ENCODE measurements around the gene GJA5. TPM values are rescaled to one million over a fixed set of nuclear protein-coding genes. Genes with fewer than 3 reads are reported as not detected.

The GJA5 gene
- total RNA-seq (10 to 100 TPM in 1 of 7 donors, 1 to 10 TPM in 6; 1.4 to 16.2 (median 5.4) TPM), polyA plus RNA-seq (10 to 100 TPM; 10.6 to 27.5 TPM)
- long read RNA-seq, donor 1, transcript GJA5-203 (2 exons, 3,183 nt), result major isoform, 8 of 15 reads
- long read RNA-seq, donor 1, partial matches to known transcripts, result 0 of 15 reads
- long read RNA-seq, donor 1, other reads (novel, unspliced or antisense), result 7 of 15 reads
- long read RNA-seq, donor 2, partial matches to known transcripts, result 0 of 1 reads
- long read RNA-seq, donor 2, other reads (novel, unspliced or antisense), result 0 of 1 reads
- long read RNA-seq, donor 3, transcript GJA5-203 (2 exons, 3,183 nt), result major isoform, 8 of 15 reads
- long read RNA-seq, donor 3, partial matches to known transcripts, result 0 of 15 reads
- long read RNA-seq, donor 3, other reads (novel, unspliced or antisense), result 4 of 15 reads

DNA sequence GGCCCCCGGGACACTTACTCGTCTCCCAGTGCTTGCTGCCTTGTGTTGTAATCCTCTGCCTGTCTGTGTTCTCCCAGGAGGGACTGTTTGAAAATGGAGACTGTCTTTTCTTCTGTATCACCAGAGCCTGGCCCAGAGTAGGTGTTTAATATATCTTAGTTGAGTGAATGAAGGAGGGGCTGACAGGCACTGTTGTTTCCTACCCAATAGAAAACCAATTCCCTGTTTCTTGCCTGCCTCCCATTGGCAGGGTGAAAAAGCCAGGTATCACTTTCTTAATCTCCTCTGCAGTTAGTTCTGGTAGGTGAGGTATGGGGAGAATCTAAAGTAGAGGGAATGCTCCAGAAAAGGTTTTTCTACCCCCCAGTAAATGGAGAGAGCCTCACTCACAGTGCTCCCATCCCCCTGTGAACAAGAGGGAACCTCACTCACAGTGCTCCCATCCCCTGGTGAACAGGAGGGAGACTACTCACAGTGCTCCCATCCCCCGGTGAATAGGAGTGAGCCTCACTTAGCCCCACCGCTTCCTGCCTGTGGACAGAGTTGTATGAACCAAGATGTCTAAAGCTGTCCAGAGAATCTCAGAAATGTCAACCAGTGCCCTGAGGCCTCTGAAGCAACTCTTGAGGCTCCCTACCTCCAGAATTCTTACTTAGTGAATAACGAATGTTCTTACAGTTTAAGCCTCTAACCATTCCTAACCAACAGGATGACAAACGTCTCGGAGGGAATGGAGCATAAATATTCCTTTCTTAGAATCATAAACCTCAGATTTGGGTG lies at the start of gene GJA5:
Gene GJA5 (minus strand): TSS at position 122 of the 780 bp plus-strand sequence. CDS start 1,364 bp downstream, outside the sequence.
- no peak within 1 kb of the TSS for H3K4me3 ChIP-seq
- no peaks in the 10 kb centered on the region for H3K27me3 ChIP-seq
- intact Hi-C loops (cut with DNase I), result no loop called here
- no peaks in the 10 kb centered on the region for H3K4me1 ChIP-seq (ENCODE audit: insufficient read depth)
- DNase-seq, result no peak
- no peaks in the 10 kb centered on the region for H3K9me3 ChIP-seq
- TF ChIP-seq POLR2A (IDR thresholded peaks at IDR 0.05), result no peak
- no peak for TF ChIP-seq EP300 (IDR thresholded peaks at IDR 0.05)
- TF ChIP-seq, protein P1, sequence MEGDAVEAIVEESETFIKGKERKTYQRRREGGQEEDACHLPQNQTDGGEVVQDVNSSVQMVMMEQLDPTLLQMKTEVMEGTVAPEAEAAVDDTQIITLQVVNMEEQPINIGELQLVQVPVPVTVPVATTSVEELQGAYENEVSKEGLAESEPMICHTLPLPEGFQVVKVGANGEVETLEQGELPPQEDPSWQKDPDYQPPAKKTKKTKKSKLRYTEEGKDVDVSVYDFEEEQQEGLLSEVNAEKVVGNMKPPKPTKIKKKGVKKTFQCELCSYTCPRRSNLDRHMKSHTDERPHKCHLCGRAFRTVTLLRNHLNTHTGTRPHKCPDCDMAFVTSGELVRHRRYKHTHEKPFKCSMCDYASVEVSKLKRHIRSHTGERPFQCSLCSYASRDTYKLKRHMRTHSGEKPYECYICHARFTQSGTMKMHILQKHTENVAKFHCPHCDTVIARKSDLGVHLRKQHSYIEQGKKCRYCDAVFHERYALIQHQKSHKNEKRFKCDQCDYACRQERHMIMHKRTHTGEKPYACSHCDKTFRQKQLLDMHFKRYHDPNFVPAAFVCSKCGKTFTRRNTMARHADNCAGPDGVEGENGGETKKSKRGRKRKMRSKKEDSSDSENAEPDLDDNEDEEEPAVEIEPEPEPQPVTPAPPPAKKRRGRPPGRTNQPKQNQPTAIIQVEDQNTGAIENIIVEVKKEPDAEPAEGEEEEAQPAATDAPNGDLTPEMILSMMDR (IDR thresholded peaks at IDR 0.05), result no peak
- 80 to 85% (median 84%) methylated on average over 7 of the region's 7 CpGs for WGBS, 3 donors
- no peak within 1 kb of the TSS for H3K27ac ChIP-seq
- H3K36me3 ChIP-seq, result no peaks in the 10 kb centered on the region

DNA sequence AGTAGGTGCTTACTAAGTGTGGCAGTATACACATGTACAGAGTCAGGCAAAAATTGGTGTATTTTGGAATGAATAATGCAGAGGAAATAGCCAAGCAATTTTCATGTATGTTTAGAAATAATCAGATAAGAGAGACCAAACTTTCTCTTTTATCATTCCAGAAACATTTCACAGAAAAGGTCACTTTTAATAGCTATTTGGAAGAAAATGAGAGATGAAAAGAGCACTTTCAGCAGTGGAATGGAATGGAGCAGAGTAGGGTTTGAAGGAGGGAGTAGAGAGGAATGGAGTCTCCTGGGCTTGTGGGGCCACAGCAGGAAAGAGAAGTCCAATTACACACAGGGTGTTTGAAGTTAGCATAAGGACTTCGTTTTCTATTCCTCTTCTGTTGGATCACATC lies 48.8 kb upstream of the GJA5 start:
- Histone ChIP-seq H3K27ac (no peak overlapping the region), H3K9me3 (no peaks in the 10 kb centered on the region), H3K27me3 (no peaks in the 10 kb centered on the region), H3K36me3 (no peaks in the 10 kb centered on the region), H3K4me1 (ENCODE audit: insufficient read depth) (no peaks in the 10 kb centered on the region), H3K4me3 (no peak overlapping the region)
- WGBS, 3 donors, result 64 to 72% (median 66%) methylated on average over 1 of the region's 1 CpG
- TF ChIP-seq EP300 (IDR thresholded peaks at IDR 0.05), result no peak
- TF ChIP-seq, protein P1 (IDR thresholded peaks at IDR 0.05), result no peak
- no peak for TF ChIP-seq POLR2A (IDR thresholded peaks at IDR 0.05)
- intact Hi-C loops (cut with DNase I), result no loop called here
- DNase-seq, result no peak

DNA sequence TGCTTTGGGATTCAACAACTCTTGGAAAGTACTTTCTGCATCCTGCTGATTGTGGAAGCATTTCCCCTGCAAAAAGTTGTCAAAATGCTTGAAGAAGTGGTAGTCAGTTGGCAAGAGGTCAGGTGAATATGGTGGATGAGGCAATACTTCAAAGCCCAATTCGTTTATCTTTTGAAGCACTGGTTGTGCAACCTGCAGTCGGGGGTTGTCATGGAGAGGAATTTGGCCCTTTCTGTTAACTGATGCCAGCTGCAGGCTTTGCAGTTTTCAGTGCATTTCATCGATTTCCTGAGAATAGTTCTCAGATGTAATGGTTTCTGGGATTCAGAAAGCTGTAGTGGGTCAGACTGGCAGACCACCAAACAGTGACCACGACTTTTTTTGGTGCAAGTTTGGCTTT lies 47.6 kb upstream of the GJA5 start:
- intact Hi-C loops (cut with DNase I), result no loop called here
- Histone ChIP-seq H3K4me3 (no peak overlapping the region), H3K9me3 (no peaks in the 10 kb centered on the region), H3K27me3 (no peaks in the 10 kb centered on the region), H3K27ac (no peak overlapping the region), H3K4me1 (ENCODE audit: insufficient read depth) (no peaks in the 10 kb centered on the region), H3K36me3 (no peaks in the 10 kb centered on the region)
- whole genome bisulfite sequencing, 3 donors, result 37 to 46% (median 43%) methylated on average over 4 of the region's 4 CpGs
- DNase-seq, result no peak
- TF ChIP-seq EP300 (IDR thresholded peaks at IDR 0.05), result no peak
- TF ChIP-seq, protein P1 (IDR thresholded peaks at IDR 0.05), result no peak
- no peak for TF ChIP-seq POLR2A (IDR thresholded peaks at IDR 0.05)

DNA sequence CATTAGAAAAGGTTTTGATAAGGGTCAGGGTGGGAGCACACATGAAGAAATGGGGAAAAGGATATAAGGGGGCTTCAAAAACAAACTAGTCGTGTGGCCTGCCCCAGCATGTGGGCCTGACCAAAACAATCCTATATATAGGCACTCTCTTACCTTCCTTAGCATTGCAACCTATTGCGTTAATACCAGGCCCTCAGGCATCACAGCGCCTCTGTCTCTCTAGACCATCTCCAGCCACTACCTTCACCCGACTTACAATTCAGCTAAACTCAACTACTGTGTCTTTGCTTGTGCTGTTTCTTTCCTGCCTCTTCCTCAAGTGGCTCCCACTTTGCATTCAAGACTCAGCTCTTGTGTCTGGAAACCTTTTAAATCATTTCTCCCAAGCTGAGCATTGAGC lies 47.0 kb upstream of the GJA5 start:
- no peak for DNase-seq
- intact Hi-C loops (cut with DNase I), result no loop called here
- Histone ChIP-seq H3K27ac (no peak overlapping the region), H3K4me3 (no peak overlapping the region), H3K4me1 (ENCODE audit: insufficient read depth) (no peaks in the 10 kb centered on the region), H3K27me3 (no peaks in the 10 kb centered on the region), H3K36me3 (no peaks in the 10 kb centered on the region), H3K9me3 (no peaks in the 10 kb centered on the region)
- 78 to 83% (median 83%) methylated on average over 4 of the region's 4 CpGs for WGBS, 3 donors
- TF ChIP-seq POLR2A (IDR thresholded peaks at IDR 0.05) (no peak), EP300 (IDR thresholded peaks at IDR 0.05) (no peak)
- TF ChIP-seq, protein P1 (IDR thresholded peaks at IDR 0.05), result no peak
